ENCODE measurements around the gene CPED1.
A peak's percentile ranks its signal among the peaks of the same experiment; 100 is the strongest.
"Not testable (repeated sequence)": the region's sequence is repeated elsewhere in the genome, so short reads cannot be mapped to it uniquely, and the experiment has no call there.

Gene CPED1

DNA sequence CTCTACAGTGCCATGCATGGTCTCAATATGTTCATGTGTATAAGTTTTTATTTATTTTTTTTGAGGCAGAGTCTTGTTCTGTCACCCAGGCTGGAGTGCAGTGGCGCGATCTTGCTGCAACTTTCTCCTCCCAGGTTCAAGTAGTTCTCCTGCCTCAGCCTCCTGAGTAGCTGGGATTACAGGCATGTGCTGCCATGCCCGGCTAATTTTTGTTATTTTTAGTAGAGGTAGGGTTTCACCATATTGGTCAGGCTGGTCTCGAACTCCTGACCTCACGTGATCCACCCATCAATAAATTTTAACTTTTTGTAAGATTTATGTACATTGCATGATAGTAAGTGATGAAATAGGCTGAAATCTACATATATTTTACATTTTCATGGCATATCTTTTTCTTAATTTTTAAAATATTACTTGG lies 86.9 kb downstream of the CPED1 start:
- DNase-seq: not testable (repeated sequence)

- DNase-seq: no peak
These were observed 87.4 kb downstream of the CPED1 start for GRCh38 chr7:121075952-121076349.

DNA sequence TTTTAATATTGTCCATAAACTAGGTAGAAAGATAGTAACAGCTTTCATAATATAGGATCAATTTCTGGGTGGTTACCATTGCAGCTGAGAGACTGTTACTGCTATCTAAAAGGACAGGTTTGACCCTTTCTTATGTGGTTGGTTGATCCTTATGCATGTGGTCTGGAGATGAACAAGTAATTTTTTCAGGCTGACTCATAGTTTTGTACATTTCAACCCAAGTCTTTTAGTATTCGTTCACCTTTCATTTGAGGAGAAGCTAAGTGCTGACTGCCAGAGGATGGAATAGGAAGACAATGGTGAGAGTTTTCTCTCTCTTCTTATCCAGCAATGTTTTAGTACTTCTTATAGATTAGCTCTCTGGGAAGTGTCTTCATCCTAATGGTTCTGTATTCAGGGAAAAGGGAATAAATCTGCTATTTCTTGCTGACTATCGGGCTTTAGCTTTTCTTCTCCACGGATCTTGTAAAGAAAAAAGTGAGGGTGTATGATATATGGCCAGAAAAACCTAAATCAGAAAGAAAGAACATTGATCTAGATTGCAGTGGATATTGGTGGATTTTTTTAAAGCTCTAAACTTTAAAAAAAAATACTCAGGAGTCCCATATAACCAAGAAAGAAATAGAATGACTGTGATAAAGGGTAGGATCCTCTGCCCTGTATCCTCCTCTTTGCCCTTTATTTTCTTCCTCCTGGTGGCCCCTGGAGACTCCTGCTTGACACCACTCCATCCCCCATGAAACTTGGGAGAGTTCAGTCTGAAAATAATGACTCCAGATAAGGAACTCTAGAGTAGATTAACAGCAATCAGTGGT lies 88.0 kb downstream of the CPED1 start:
- no peak for DNase-seq

DNA sequence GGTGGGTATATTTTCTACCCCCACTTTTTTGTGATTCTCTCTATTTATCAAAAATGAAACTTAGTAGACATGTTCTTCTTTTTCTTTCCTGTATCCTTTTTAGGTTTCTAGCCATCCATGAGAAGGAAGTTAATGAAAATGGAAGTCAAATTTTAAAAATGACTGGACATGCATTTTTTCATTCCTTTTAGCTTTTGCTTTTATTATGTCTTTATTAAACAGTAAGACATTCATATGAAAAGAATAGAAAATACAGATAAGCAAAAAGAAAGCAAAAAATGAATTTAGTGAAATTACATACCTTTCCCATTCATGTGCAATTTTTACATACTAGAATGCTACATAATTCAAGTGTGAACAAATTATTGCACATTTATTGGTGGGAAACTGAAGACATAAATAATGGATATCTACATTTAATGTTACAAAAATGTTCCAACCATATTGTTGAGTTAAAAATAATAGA lies 88.7 kb downstream of the CPED1 start:
- no peak for DNase-seq

DNA sequence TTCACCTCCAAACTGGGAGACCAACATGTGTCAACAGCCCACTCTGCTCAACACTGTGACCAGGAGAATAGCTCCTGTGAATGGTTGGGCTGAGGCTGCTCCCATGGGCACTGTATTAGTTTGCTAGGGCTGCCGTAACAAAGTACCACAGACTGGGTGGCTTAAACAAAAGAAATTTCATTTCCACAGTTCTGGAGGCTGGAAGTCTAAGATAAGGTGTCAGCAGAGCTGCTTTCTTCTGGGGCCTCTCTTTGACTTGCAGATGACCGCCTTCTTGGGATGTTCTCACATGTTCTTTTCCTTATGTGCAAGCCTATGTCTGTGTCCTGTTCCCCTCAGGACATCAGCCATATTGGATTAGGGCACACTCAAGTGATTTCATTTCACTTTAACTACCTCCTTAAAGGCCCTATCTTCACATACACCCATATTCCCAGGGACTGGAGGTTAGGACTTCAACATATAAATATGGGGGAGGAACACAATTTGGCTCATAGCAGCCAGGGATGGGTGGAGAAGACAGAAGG lies 90.3 kb downstream of the CPED1 start:
- DNase-seq: no peak

- no peak for DNase-seq
These were observed 91.1 kb downstream of the CPED1 start for GRCh38 chr7:121079425-121080169.

GRCh38 chr7:121080257-121080912 lies 91.9 kb downstream of the CPED1 start:
- no peak for DNase-seq

DNA sequence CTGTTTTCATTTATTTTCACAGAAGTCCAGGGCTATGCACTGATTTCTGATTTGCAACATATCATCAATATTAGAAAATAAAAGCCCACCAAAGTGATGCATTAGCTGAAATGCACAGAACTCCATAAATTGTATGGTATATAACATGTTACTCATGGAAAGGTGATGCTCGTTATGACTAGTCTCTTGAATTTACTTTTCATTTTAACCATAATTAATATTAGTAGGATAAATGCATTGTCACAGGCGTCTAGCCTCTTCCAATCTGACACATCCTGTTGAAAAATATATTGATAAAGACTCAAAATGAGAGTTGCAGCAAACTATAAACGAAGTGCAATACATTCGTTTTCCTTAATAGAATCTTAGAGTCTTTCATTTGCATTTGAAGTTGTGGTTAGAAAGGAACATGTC lies 92.4 kb downstream of the CPED1 start:
- DNase-seq: no peak

DNA sequence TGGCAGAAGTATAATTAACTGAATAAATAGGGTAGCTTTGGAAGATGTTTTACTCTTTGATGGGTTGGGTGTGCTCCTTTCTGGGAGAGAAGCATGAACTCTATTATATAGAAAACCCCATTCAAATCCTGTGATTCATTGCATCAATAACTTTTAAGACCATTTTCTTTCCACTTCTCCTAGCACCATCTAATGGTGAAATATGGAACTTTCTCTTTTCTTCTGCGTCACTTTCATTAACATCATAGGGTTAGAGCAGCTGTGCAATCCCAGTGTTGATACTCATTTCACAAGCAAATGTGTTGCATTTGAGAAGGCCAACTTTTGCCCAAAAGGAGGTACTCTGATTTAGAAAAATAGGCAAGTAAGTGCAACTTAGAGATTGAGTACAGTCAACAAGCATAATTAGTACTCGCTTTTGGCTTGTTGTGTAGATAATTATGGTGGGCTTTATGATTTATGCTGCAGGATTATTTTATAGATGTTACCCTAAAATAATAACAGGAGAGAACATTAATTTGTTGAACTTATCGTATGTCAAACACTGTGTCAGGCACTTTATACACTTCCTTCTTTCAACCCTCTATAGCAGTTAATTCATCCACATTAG lies 92.9 kb downstream of the CPED1 start:
- DNase-seq: peak in 1 of 2 experiments; percentile 44

- no peak for DNase-seq
These were observed 94.0 kb downstream of the CPED1 start for GRCh38 chr7:121082400-121083101.

DNA sequence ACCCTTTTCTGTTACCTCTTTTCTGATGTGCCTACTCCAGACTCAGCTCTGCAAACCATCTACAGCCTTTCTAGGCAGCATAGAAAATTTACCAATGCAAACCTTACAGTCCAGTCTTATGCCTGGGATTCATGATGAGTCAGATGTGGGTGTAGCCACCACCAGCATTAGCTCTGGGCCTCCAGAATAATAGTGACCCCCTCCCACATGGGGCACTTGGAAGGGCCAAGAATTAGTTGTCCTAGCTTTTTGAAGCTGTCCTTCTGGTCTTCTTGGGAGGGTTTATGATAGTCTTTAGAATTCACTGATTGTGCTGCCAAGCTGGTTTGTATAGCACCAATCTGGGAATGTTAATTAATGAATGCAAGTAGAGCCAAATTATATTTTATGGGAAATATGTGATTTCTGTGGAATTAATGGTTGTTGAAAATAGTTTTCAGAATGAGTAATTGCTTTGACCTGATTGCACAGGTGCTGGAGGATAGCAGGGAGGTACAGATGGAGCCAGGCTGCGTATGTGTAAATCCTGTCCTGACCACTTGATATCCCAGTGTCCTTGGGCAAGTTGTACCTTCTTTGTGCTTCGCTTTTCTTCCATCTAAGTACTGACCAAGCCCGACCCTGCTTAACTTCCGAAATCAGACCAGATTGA lies 94.8 kb downstream of the CPED1 start:
- DNase-seq: no peak

DNA sequence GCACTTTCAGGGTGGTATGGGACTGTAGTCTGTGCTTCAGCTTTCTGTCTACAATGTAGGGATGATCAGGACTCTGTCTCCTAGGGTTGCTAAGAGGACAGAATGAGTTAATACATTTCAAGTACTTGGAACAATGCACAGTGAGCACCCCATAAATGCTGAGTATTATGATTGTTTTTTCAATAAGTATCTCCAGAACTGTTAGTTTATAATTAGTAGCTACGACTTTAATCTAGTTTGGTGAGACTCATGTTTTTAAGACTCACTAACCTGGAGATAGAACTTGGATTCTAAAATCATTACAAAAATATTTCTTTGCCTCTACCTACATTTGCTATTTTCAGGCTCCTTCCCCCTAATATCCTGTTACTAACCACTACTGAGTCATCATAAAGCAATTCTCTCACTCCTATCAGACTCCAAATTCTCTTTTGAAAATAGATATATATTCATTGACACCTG lies 95.3 kb downstream of the CPED1 start:
- no peak for DNase-seq

DNA sequence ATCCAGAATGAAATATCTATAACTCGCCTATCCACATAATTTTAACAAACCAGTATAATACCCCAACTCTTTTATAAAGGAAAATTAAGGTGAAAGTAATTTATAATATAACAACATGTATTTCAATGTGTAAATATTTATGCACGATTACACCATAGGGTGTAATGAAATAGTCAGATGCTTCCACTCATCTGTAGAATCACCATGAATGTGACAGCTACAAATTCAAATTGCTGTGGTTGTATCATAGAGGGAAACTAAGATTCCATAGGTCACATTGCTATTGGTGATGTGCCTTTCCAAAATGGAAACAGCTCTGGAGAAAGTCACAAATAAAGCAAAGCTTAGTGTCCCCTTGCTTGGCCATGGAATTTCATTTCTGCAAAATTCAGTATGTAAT lies 95.7 kb downstream of the CPED1 start:
- no peak for DNase-seq

- no peak for DNase-seq
These were observed 96.3 kb downstream of the CPED1 start for GRCh38 chr7:121084748-121085336.

DNA sequence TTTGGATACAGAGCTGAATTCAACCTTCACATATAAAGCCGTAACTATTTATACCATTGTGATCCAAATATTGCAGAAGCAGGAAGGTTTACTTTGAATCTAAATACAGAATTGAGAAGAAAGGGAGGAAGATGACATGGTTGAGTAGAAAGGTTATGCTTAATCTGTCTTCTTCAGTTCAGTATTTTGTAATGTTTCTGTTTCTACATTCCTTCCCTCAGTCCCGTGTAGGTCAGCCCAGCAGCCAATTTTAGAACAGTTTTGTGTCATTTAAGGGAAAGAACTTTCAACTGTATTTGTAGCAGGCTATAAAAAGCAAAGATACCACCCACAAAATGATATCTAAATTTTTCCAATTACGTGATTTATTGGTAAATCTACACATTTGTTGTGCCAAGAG lies 97.4 kb downstream of the CPED1 start:
- no peak for DNase-seq

DNA sequence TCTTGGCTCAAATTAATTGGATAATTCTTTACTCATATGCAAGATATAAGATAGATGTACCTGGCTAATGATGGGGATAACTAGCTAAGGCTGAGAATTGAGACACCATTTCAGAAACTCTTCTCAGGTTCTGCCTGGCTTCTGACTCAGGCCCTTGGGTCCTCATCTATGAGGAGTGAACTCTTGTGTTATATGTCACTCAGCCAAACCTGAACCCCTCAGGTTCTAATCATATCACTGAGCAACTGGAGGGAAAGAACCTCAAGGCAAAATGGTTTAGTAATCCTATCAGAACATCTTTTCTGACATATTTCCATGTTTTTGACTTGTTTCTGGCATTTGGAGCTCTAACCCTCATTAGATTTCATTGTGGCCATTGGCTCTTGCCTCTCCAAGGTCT lies 100.4 kb downstream of the CPED1 start:
- DNase-seq: no peak

GRCh38 chr7:121094829-121095228 lies 106.3 kb downstream of the CPED1 start:
- DNase-seq: no peak

- DNase-seq: no peak
These were observed 109.1 kb downstream of the CPED1 start for GRCh38 chr7:121097577-121097976.

DNA sequence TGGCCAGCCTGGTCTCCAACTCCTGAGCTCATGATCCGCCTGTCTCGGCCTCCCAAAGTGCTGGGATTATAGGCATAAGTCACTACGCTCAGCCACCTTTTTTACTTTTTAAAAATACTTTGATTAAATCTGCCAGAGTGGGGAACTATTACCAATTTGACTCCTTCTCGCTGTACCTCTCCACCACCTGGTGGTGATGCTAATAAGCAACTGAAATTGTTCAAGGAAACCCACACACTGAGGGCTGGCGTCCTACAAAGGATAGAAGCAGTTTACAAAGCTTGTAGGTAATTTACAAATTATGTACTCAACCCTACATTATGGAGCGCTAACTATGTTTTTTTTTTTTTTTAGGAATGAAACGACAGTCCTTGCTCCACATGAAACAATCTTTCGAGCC lies 111.1 kb downstream of the CPED1 start:
- DNase-seq: no peak

DNA sequence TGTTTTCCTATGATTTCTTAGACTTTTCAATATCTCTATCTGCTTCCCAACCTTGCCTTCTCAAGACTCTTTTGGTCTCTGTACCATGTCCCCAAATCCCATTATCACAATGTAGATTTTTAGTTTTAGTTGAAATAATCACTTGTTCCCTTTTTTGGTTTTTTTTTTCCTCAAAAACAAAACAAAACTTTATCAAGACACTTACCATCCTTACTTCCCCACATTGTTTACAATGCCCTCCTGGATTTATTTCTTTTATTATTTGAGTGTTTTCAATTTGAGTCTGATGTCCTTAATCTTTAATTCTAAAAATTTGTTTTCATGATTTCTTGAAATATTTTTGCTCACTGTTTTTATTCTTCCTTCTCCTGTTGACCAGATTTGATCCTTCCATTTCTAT lies 112.6 kb downstream of the CPED1 start:
- DNase-seq: no peak

GRCh38 chr7:121101621-121102020 lies 113.1 kb downstream of the CPED1 start:
- no peak for DNase-seq

Data from NCI-H1930 (cell line).